ENCODE measurements around the gene ZNF581. TPM values are rescaled to one million over a fixed set of nuclear protein-coding genes. Genes with fewer than 3 reads are reported as not detected.

Gene ZNF581
- polyA plus RNA-seq, 1 experiment, result 31.3 TPM

- POLR2A ChIA-PET, result no interaction called here
- H3K4me3 ChIP-seq (ENCODE audit: low read depth, low read length), result no peak overlapping the region
- no peak for DNase-seq (ENCODE audit: low read depth)
- peaks cover 21% of the 10 kb centered on the region for H3K36me3 ChIP-seq (ENCODE audit: control insufficient read depth, insufficient read depth, low read length)
- CTCF ChIA-PET, result interaction anchor here (1.2 to 5.0 kb wide), 5 partner anchors 11 to 153 kb away, joined by 3 to 40 read pairs (median 5); partner anchors contain the start of gene ZNF865
- no peak for TF ChIP-seq CTCF (IDR thresholded peaks at IDR 0.05; ENCODE audit: insufficient read depth, low read depth, low read length)
- no peaks in the 10 kb centered on the region for H3K27me3 ChIP-seq (ENCODE audit: control insufficient read depth, insufficient read depth, low read length)
Measured at GRCh38 chr19:55620410-55621204, 22.8 kb upstream of the ZNF581 start.

- POLR2A ChIA-PET, result no interaction called here
- no peak overlapping the region for H3K4me3 ChIP-seq (ENCODE audit: low read depth, low read length)
- CTCF ChIA-PET, result interaction anchor here (1.9 to 5.0 kb wide), 2 partner anchors 11 to 15 kb away, joined by 7 to 40 read pairs; partner anchors contain the start of gene ZNF865
- peaks cover 19% of the 10 kb centered on the region for H3K36me3 ChIP-seq (ENCODE audit: control insufficient read depth, insufficient read depth, low read length)
- DNase-seq (ENCODE audit: low read depth), result no peak
- no peaks in the 10 kb centered on the region for H3K27me3 ChIP-seq (ENCODE audit: control insufficient read depth, insufficient read depth, low read length)
- TF ChIP-seq CTCF (IDR thresholded peaks at IDR 0.05; ENCODE audit: insufficient read depth, low read depth, low read length), result no peak
Measured at GRCh38 chr19:55621205-55621672, 22.2 kb upstream of the ZNF581 start.

- TF ChIP-seq CTCF (IDR thresholded peaks at IDR 0.05; ENCODE audit: insufficient read depth, low read depth, low read length), result no peak
- ChIA-PET CTCF (interaction anchor here (1.9 kb wide), 1 partner anchor 10 kb away, joined by 7 read pairs; no protein-coding TSS in a partner anchor), POLR2A (no interaction called here)
- H3K36me3 ChIP-seq (ENCODE audit: control insufficient read depth, insufficient read depth, low read length), result peaks cover 14% of the 10 kb centered on the region
- H3K4me3 ChIP-seq (ENCODE audit: low read depth, low read length), result no peak overlapping the region
- H3K27me3 ChIP-seq (ENCODE audit: control insufficient read depth, insufficient read depth, low read length), result no peaks in the 10 kb centered on the region
- no peak for DNase-seq (ENCODE audit: low read depth)
Measured at GRCh38 chr19:55621673-55622231, 21.7 kb upstream of the ZNF581 start.

GRCh38 chr19:55622242-55622969 is 21.0 kb upstream of the ZNF581 start:
- no peak for DNase-seq (ENCODE audit: low read depth)
- ChIA-PET CTCF (interaction anchor here (1.6 to 5.7 kb wide), 2 partner anchors 10 to 16 kb away, joined by 9 to 30 read pairs; partner anchors contain the start of gene ZNF865), POLR2A (no interaction called here)
- Histone ChIP-seq H3K36me3 (ENCODE audit: control insufficient read depth, insufficient read depth, low read length) (peaks cover 9% of the 10 kb centered on the region), H3K4me3 (ENCODE audit: low read depth, low read length) (no peak overlapping the region), H3K27me3 (ENCODE audit: control insufficient read depth, insufficient read depth, low read length) (no peaks in the 10 kb centered on the region)
- TF ChIP-seq CTCF (IDR thresholded peaks at IDR 0.05; ENCODE audit: insufficient read depth, low read depth, low read length), result no peak

GRCh38 chr19:55623130-55623529 is 20.3 kb upstream of the ZNF581 start:
- no peak overlapping the region for H3K4me3 ChIP-seq (ENCODE audit: low read depth, low read length)
- TF ChIP-seq CTCF (IDR thresholded peaks at IDR 0.05; ENCODE audit: insufficient read depth, low read depth, low read length), result no peak
- ChIA-PET CTCF (interaction anchor here (0.7 to 5.7 kb wide), 3 partner anchors 10 to 119 kb away, joined by 3 to 30 read pairs (median 9); partner anchors contain the start of gene ZNF865), POLR2A (no interaction called here)
- peaks cover 6% of the 10 kb centered on the region for H3K36me3 ChIP-seq (ENCODE audit: control insufficient read depth, insufficient read depth, low read length)
- DNase-seq (ENCODE audit: low read depth), result no peak
- no peaks in the 10 kb centered on the region for H3K27me3 ChIP-seq (ENCODE audit: control insufficient read depth, insufficient read depth, low read length)
